Measurements from ENCODE around the gene AQP6. TPM values are rescaled to one million over a fixed set of nuclear protein-coding genes. Genes with fewer than 3 reads are reported as not detected.

The AQP6 gene
- total RNA-seq, 2 experiments from 2014 or later = not detected

GRCh38 chr12:49970658-49971057, 2.1 kb upstream of the AQP6 start:
- H3K4me1 Mint-ChIP-seq (ENCODE audit: low read depth) = no peaks in the 10 kb centered on the region
- DNase-seq = no peak
- no peaks in the 10 kb centered on the region for H3K9me3 Mint-ChIP-seq
- intact Hi-C loops (cut with micrococcal nuclease) = no loop called here
- CTCF ChIA-PET = interaction anchor here (0.7 to 1.0 kb wide), 2 partner anchors 22 to 25 kb away, joined by 3 to 4 read pairs; no protein-coding TSS in a partner anchor
- H3K4me3 Mint-ChIP-seq = no peak overlapping the region
- H3K27me3 Mint-ChIP-seq (ENCODE audit: low read depth) = peaks cover 16% of the 10 kb centered on the region
- no peaks in the 10 kb centered on the region for H3K36me3 Mint-ChIP-seq (ENCODE audit: low read depth)
- H3K27ac Mint-ChIP-seq = no peak overlapping the region

GRCh38 chr12:49971141-49971540, 1.6 kb upstream of the AQP6 start:
- Mint-ChIP-seq H3K9me3 (no peaks in the 10 kb centered on the region), H3K27me3 (ENCODE audit: low read depth) (peaks cover 15% of the 10 kb centered on the region), H3K36me3 (ENCODE audit: low read depth) (no peaks in the 10 kb centered on the region), H3K4me3 (no peak overlapping the region), H3K4me1 (ENCODE audit: low read depth) (no peaks in the 10 kb centered on the region), H3K27ac (no peak overlapping the region)
- DNase-seq = no peak
- CTCF ChIA-PET = no interaction called here
- intact Hi-C loops (cut with micrococcal nuclease) = no loop called here

GRCh38 chr12:49972129-49972528, 618 bp upstream of the AQP6 start:
- H3K4me3 Mint-ChIP-seq = no peak overlapping the region
- DNase-seq = no peak
- no peak overlapping the region for H3K27ac Mint-ChIP-seq
- no peaks in the 10 kb centered on the region for H3K9me3 Mint-ChIP-seq
- H3K4me1 Mint-ChIP-seq (ENCODE audit: low read depth) = no peaks in the 10 kb centered on the region
- CTCF ChIA-PET = interaction anchor here (0.8 to 1.2 kb wide), 2 partner anchors 67 to 98 kb away, joined by 3 read pairs; no protein-coding TSS in a partner anchor
- intact Hi-C loops (cut with micrococcal nuclease) = no loop called here
- H3K36me3 Mint-ChIP-seq (ENCODE audit: low read depth) = no peaks in the 10 kb centered on the region
- H3K27me3 Mint-ChIP-seq (ENCODE audit: low read depth) = peaks cover 11% of the 10 kb centered on the region

- Mint-ChIP-seq H3K36me3 (ENCODE audit: low read depth) (no peaks in the 10 kb centered on the region), H3K4me1 (ENCODE audit: low read depth) (no peaks in the 10 kb centered on the region), H3K4me3 (no peak overlapping the region), H3K9me3 (no peaks in the 10 kb centered on the region), H3K27me3 (ENCODE audit: low read depth) (peaks cover 6% of the 10 kb centered on the region), H3K27ac (no peak overlapping the region)
- intact Hi-C loops (cut with micrococcal nuclease) = no loop called here
- no peak for DNase-seq
- CTCF ChIA-PET = interaction anchor here (0.6 kb wide), 1 partner anchor 68 kb away, joined by 4 read pairs; no protein-coding TSS in a partner anchor
Observed at GRCh38 chr12:49973361-49973830, 649 bp downstream of the AQP6 start.

- H3K36me3 Mint-ChIP-seq (ENCODE audit: low read depth) = no peaks in the 10 kb centered on the region
- no peaks in the 10 kb centered on the region for H3K9me3 Mint-ChIP-seq
- H3K4me3 Mint-ChIP-seq = no peak overlapping the region
- DNase-seq = no peak
- no peak overlapping the region for H3K27ac Mint-ChIP-seq
- H3K4me1 Mint-ChIP-seq (ENCODE audit: low read depth) = no peaks in the 10 kb centered on the region
- CTCF ChIA-PET = no interaction called here
- intact Hi-C loops (cut with micrococcal nuclease) = no loop called here
- peaks cover 3% of the 10 kb centered on the region for H3K27me3 Mint-ChIP-seq (ENCODE audit: low read depth)
Observed at GRCh38 chr12:49974231-49974675, 1.5 kb downstream of the AQP6 start.

GRCh38 chr12:49974677-49975317, 2.0 kb downstream of the AQP6 start:
- H3K4me1 Mint-ChIP-seq (ENCODE audit: low read depth) = no peaks in the 10 kb centered on the region
- no peak overlapping the region for H3K27ac Mint-ChIP-seq
- intact Hi-C loops (cut with micrococcal nuclease) = no loop called here
- peaks cover 3% of the 10 kb centered on the region for H3K27me3 Mint-ChIP-seq (ENCODE audit: low read depth)
- no peaks in the 10 kb centered on the region for H3K9me3 Mint-ChIP-seq
- no peak for DNase-seq
- CTCF ChIA-PET = no interaction called here
- no peak overlapping the region for H3K4me3 Mint-ChIP-seq
- no peaks in the 10 kb centered on the region for H3K36me3 Mint-ChIP-seq (ENCODE audit: low read depth)

GRCh38 chr12:49975318-49975761, 2.6 kb downstream of the AQP6 start:
- H3K27me3 Mint-ChIP-seq (ENCODE audit: low read depth) = peaks cover 3% of the 10 kb centered on the region
- no peak for DNase-seq
- no peaks in the 10 kb centered on the region for H3K9me3 Mint-ChIP-seq
- H3K27ac Mint-ChIP-seq = no peak overlapping the region
- H3K36me3 Mint-ChIP-seq (ENCODE audit: low read depth) = no peaks in the 10 kb centered on the region
- H3K4me1 Mint-ChIP-seq (ENCODE audit: low read depth) = no peaks in the 10 kb centered on the region
- CTCF ChIA-PET = no interaction called here
- H3K4me3 Mint-ChIP-seq = no peak overlapping the region
- intact Hi-C loops (cut with micrococcal nuclease) = no loop called here

GRCh38 chr12:49976557-49976956, 3.8 kb downstream of the AQP6 start:
- Mint-ChIP-seq H3K27ac (no peak overlapping the region), H3K4me1 (ENCODE audit: low read depth) (no peaks in the 10 kb centered on the region)
- no peak for DNase-seq

GRCh38 chr12:49978125-49978524, 5.4 kb downstream of the AQP6 start:
- H3K4me3 Mint-ChIP-seq = no peak overlapping the region
- no peaks in the 10 kb centered on the region for H3K36me3 Mint-ChIP-seq (ENCODE audit: low read depth)
- H3K9me3 Mint-ChIP-seq = no peaks in the 10 kb centered on the region
- no peak for DNase-seq
- CTCF ChIA-PET = interaction anchor here (0.9 to 7.3 kb wide), 4 partner anchors 11 to 92 kb away, joined by 3 to 76 read pairs (median 5); no protein-coding TSS in a partner anchor
- H3K27ac Mint-ChIP-seq = no peak overlapping the region
- no peaks in the 10 kb centered on the region for H3K4me1 Mint-ChIP-seq (ENCODE audit: low read depth)
- H3K27me3 Mint-ChIP-seq (ENCODE audit: low read depth) = no peaks in the 10 kb centered on the region
- intact Hi-C loops (cut with micrococcal nuclease) = no loop called here

More at GRCh38 chr12:49976557-49976956, 3.8 kb downstream of the AQP6 start:
- H3K36me3 Mint-ChIP-seq (ENCODE audit: low read depth) = no peaks in the 10 kb centered on the region
- no peak overlapping the region for H3K4me3 Mint-ChIP-seq
- peaks cover 3% of the 10 kb centered on the region for H3K27me3 Mint-ChIP-seq (ENCODE audit: low read depth)
- intact Hi-C loops (cut with micrococcal nuclease) = no loop called here
- CTCF ChIA-PET = interaction anchor here (0.6 to 0.7 kb wide), 2 partner anchors 10 to 109 kb away, joined by 3 read pairs; no protein-coding TSS in a partner anchor
- H3K9me3 Mint-ChIP-seq = no peaks in the 10 kb centered on the region

GRCh38 chr12:49979016-49979586, 6.4 kb downstream of the AQP6 start:
- Mint-ChIP-seq H3K4me3 (no peak overlapping the region), H3K27ac (no peak overlapping the region), H3K9me3 (no peaks in the 10 kb centered on the region), H3K36me3 (ENCODE audit: low read depth) (no peaks in the 10 kb centered on the region), H3K27me3 (ENCODE audit: low read depth) (no peaks in the 10 kb centered on the region), H3K4me1 (ENCODE audit: low read depth) (no peaks in the 10 kb centered on the region)
- DNase-seq = no peak
- intact Hi-C loops (cut with micrococcal nuclease) = no loop called here
- CTCF ChIA-PET = interaction anchor here (0.6 to 7.3 kb wide), 7 partner anchors 12 to 324 kb away, joined by 3 to 76 read pairs (median 5); no protein-coding TSS in a partner anchor

GRCh38 chr12:49979791-49980190, 7.0 kb downstream of the AQP6 start:
- H3K9me3 Mint-ChIP-seq = no peaks in the 10 kb centered on the region
- CTCF ChIA-PET = interaction anchor here (0.6 to 7.3 kb wide), 6 partner anchors 13 to 1883 kb away, joined by 3 to 76 read pairs (median 6); no protein-coding TSS in a partner anchor
- no peaks in the 10 kb centered on the region for H3K4me1 Mint-ChIP-seq (ENCODE audit: low read depth)
- intact Hi-C loops (cut with micrococcal nuclease) = no loop called here
- no peaks in the 10 kb centered on the region for H3K36me3 Mint-ChIP-seq (ENCODE audit: low read depth)
- H3K27ac Mint-ChIP-seq = no peak overlapping the region
- H3K27me3 Mint-ChIP-seq (ENCODE audit: low read depth) = no peaks in the 10 kb centered on the region
- DNase-seq = no peak
- no peak overlapping the region for H3K4me3 Mint-ChIP-seq

- H3K27ac Mint-ChIP-seq = no peak overlapping the region
- H3K4me3 Mint-ChIP-seq = no peak overlapping the region
- H3K4me1 Mint-ChIP-seq (ENCODE audit: low read depth) = no peaks in the 10 kb centered on the region
- H3K9me3 Mint-ChIP-seq = no peaks in the 10 kb centered on the region
- CTCF ChIA-PET = interaction anchor here (1.1 to 7.3 kb wide), 6 partner anchors 14 to 195 kb away, joined by 4 to 76 read pairs (median 6); no protein-coding TSS in a partner anchor
- no peaks in the 10 kb centered on the region for H3K27me3 Mint-ChIP-seq (ENCODE audit: low read depth)
- no peak for DNase-seq
- H3K36me3 Mint-ChIP-seq (ENCODE audit: low read depth) = no peaks in the 10 kb centered on the region
- intact Hi-C loops (cut with micrococcal nuclease) = no loop called here
Observed at GRCh38 chr12:49980501-49981349, 8.0 kb downstream of the AQP6 start.

All from activated naive CD4-positive, alpha-beta T cell treated with anti-CD3 and anti-CD28 coated beads for 36 hours (primary cell).